Measurements from ENCODE around the gene TMEM51.
"Not testable (repeated sequence)": the region's sequence is repeated elsewhere in the genome, so short reads cannot be mapped to it uniquely, and the experiment has no call there.

GRCh38 chr1:15175324-15176094, 22.0 kb downstream of the TMEM51 start:
- TF ChIP-seq CTCF (IDR thresholded peaks at IDR 0.05; ENCODE audit: low read depth, low read length, poor library complexity, severe bottlenecking); EZH2phosphoT487 (IDR thresholded peaks at IDR 0.05; ENCODE audit: borderline replicate concordance, low read length): not testable (repeated sequence)

Measured in DOHH2 (cell line).